SKM-1 treated with dmso at 0.1 percent for 144 hours (cell line): Measurements from ENCODE around the gene VSNL1.

Experiments
- DNase-seq: peaks from one replicate; lab custom pipeline; 2025; ENCODE audit not compliant: unreplicated experiment; lab: John Stamatoyannopoulos, UW

VSNL1 gene

GRCh38 chr2:17580319-17580715 lies 39.8 kb downstream of the VSNL1 start:
- no peak for DNase-seq

GRCh38 chr2:17581831-17582230 lies 41.3 kb downstream of the VSNL1 start:
- peak; percentile 85 for DNase-seq

- DNase-seq = no peak
These were observed 42.7 kb downstream of the VSNL1 start for GRCh38 chr2:17583166-17583565.

GRCh38 chr2:17583646-17584045 lies 43.1 kb downstream of the VSNL1 start:
- DNase-seq = no peak

- no peak for DNase-seq
These were observed 44.2 kb downstream of the VSNL1 start for GRCh38 chr2:17584689-17585088.

- DNase-seq = no peak
These were observed 47.0 kb downstream of the VSNL1 start for GRCh38 chr2:17587469-17587868.

GRCh38 chr2:17588031-17588430 lies 47.5 kb downstream of the VSNL1 start:
- DNase-seq = no peak

- no peak for DNase-seq
These were observed 49.0 kb downstream of the VSNL1 start for GRCh38 chr2:17589406-17590035.

- DNase-seq = no peak
These were observed 49.9 kb downstream of the VSNL1 start for GRCh38 chr2:17590342-17590911.

- no peak for DNase-seq
These were observed 51.4 kb downstream of the VSNL1 start for GRCh38 chr2:17591846-17592245.

- DNase-seq = no peak
These were observed 52.4 kb downstream of the VSNL1 start for GRCh38 chr2:17592731-17593409.

- DNase-seq = no peak
These were observed 52.9 kb downstream of the VSNL1 start for GRCh38 chr2:17593445-17593840.

GRCh38 chr2:17593841-17594491 lies 53.5 kb downstream of the VSNL1 start:
- DNase-seq = no peak

- no peak for DNase-seq
These were observed 54.3 kb downstream of the VSNL1 start for GRCh38 chr2:17594533-17595401.

GRCh38 chr2:17599617-17600016 lies 59.1 kb downstream of the VSNL1 start:
- no peak for DNase-seq

GRCh38 chr2:17600556-17601204 lies 60.2 kb downstream of the VSNL1 start:
- DNase-seq = no peak

- DNase-seq = no peak
These were observed 63.6 kb downstream of the VSNL1 start for GRCh38 chr2:17604050-17604449.

GRCh38 chr2:17605696-17606095 lies 65.2 kb downstream of the VSNL1 start:
- no peak for DNase-seq

- no peak for DNase-seq
These were observed 66.4 kb downstream of the VSNL1 start for GRCh38 chr2:17606851-17607250.

- DNase-seq = no peak
These were observed 66.9 kb downstream of the VSNL1 start for GRCh38 chr2:17607379-17607778.

GRCh38 chr2:17608251-17608650 lies 67.8 kb downstream of the VSNL1 start:
- DNase-seq = no peak
